Endothelial cell of umbilical vein (primary cell): Measurements from ENCODE around the gene MOGAT1. TPM values are rescaled to one million over a fixed set of nuclear protein-coding genes. Genes with fewer than 3 reads are reported as not detected.

ENCODE experiments used
- BruUV-seq: library from RNA; stranded (reverse); fragments of 400-500 nt; replicated peaks from 2 replicates; lab custom pipeline; 2021; lab: Mats Ljungman, UMichigan
- CTCF ChIA-PET: fragments of 300-600, 350-600 bp; sonication (Branson Sonifier 250); formaldehyde crosslinking; loops from one replicate; lab custom pipeline; 2021; ENCODE audit warnings: antibody characterized with exemption, inconsistent platforms; lab: Charles Lee
- POLR2A ChIA-PET: fragments of 300-600, 350-600 bp; sonication (Branson Sonifier 250); formaldehyde crosslinking; loops from one replicate; lab custom pipeline; 2021; ENCODE audit warnings: antibody characterized with exemption, inconsistent platforms; lab: Charles Lee
- DNase-seq: peaks from one replicate; pipeline ENCODE4 v3.0.0-alpha.2; 2011; ENCODE audit warnings: low read depth, low spot score
- FAIRE-seq: peaks from 2 replicates; lab custom pipeline; 2011; peaks lifted over from hg19 to GRCh38; lab: Jason Lieb, UNC
- H2AFZ ChIP-seq: 2 replicates; pipeline ENCODE4 v1.6.0; 2012; ENCODE audit warnings: low read depth, low read length, control low read depth, inconsistent platforms
- H3K27ac ChIP-seq: 2 replicates; pipeline ENCODE4 v1.5.1; 2011; ENCODE audit warnings: low read depth, mild to moderate bottlenecking, control low read depth, low read length, moderate library complexity; ENCODE audit not compliant: insufficient read depth
- H3K27me3 ChIP-seq, 2 experiments: 2 replicates each; pipeline versions ENCODE4 v1.6.0 to v1.6.1; 2011; ENCODE audit warnings: low read length in 2 of 2, mixed read lengths in 1 of 2; ENCODE audit not compliant: control insufficient read depth in 2 of 2, insufficient read depth in 2 of 2
- H3K36me3 ChIP-seq, 2 experiments: 2 replicates in 1 of 2; 3 replicates in 1 of 2; pipeline ENCODE4 v1.5.1; 2011; ENCODE audit warnings: low read length in 2 of 2, mild to moderate bottlenecking in 1 of 2, moderate library complexity in 1 of 2; ENCODE audit not compliant: control insufficient read depth in 2 of 2, insufficient read depth in 2 of 2; ENCODE audit errors: extremely low read depth in 1 of 2
- H3K4me1 ChIP-seq: 3 replicates; pipeline ENCODE4 v1.5.1; 2011; ENCODE audit warnings: mild to moderate bottlenecking, low read length; ENCODE audit not compliant: control insufficient read depth, insufficient read depth; ENCODE audit errors: extremely low read depth
- H3K4me2 ChIP-seq: 2 replicates; pipeline ENCODE4 v1.6.1; 2011; ENCODE audit warnings: low read length, control low read depth, mixed read lengths; ENCODE audit not compliant: insufficient read depth
- H3K4me3 ChIP-seq, 3 experiments: fragments of 200-600 bp in 1 of 3; sonication (generic), shearing (Covaris generic) in 1 of 3; replicated peaks in 1 of 3; 2 replicates each; pipeline ENCODE4 v1.5.1; 2011 to 2016; ENCODE audit warnings: control low read depth in 3 of 3, low read length in 3 of 3, mild to moderate bottlenecking in 2 of 3, inconsistent platforms in 1 of 3, low read depth in 1 of 3, moderate library complexity in 1 of 3; ENCODE audit not compliant: insufficient read depth in 1 of 3
- H3K79me2 ChIP-seq: 2 replicates; pipeline ENCODE4 v1.6.0; 2012; ENCODE audit warnings: low read length, inconsistent platforms; ENCODE audit not compliant: control insufficient read depth, insufficient read depth
- H3K9ac ChIP-seq: replicated peaks from 2 replicates; pipeline ENCODE3; 2011; ENCODE audit warnings: low read length, control low read depth; ENCODE audit not compliant: insufficient read depth; ENCODE audit errors: extremely low read depth
- H3K9me1 ChIP-seq: replicated peaks from 3 replicates; pipeline ENCODE4 v1.6.0; 2011; ENCODE audit warnings: mild to moderate bottlenecking, low read length; ENCODE audit not compliant: control insufficient read depth, insufficient read depth; ENCODE audit errors: extremely low read depth
- H3K9me3 ChIP-seq: replicated peaks from 2 replicates; pipeline ENCODE4 v1.5.1; 2012; ENCODE audit warnings: low read length, inconsistent platforms; ENCODE audit not compliant: control insufficient read depth, insufficient read depth
- H4K20me1 ChIP-seq: replicated peaks from 2 replicates; pipeline ENCODE3; 2011; ENCODE audit warnings: mild to moderate bottlenecking, low read length; ENCODE audit not compliant: control insufficient read depth, insufficient read depth; ENCODE audit errors: extremely low read depth
- EZH2 ChIP-seq: IDR thresholded peaks from 2 replicates; pipeline ENCODE4 v1.6.1; 2012; ENCODE audit warnings: borderline replicate concordance, low read depth, mild to moderate bottlenecking, moderate library complexity, low read length, inconsistent platforms; ENCODE audit not compliant: severe bottlenecking
- FOS ChIP-seq: IDR thresholded peaks from 2 replicates; pipeline ENCODE4 v1.6.1; 2011; ENCODE audit warnings: mild to moderate bottlenecking, low read length, moderate library complexity, borderline replicate concordance; ENCODE audit not compliant: insufficient read depth
- GATA2 ChIP-seq: IDR thresholded peaks from 2 replicates; pipeline ENCODE4 v1.7.0; 2011; ENCODE audit warnings: low read depth, mild to moderate bottlenecking, moderate library complexity, mixed read lengths, low read length; ENCODE audit not compliant: insufficient read length, insufficient read depth
- JUN ChIP-seq: IDR thresholded peaks from 2 replicates; pipeline ENCODE4 v1.6.1; 2011; ENCODE audit warnings: borderline replicate concordance, low read depth; ENCODE audit not compliant: insufficient read length, insufficient read depth
- MYC ChIP-seq: IDR thresholded peaks from one replicate; pipeline ENCODE4 v1.6.1; 2011; ENCODE audit warnings: mild to moderate bottlenecking, low read depth, low read length
- POLR2A ChIP-seq: IDR thresholded peaks from 2 replicates; pipeline ENCODE4 v1.6.1; 2012; ENCODE audit warnings: low read depth, mild to moderate bottlenecking, control low read depth, low read length
- POLR2AphosphoS5 ChIP-seq: IDR thresholded peaks from 2 replicates; pipeline ENCODE4 v1.6.1; 2012; ENCODE audit warnings: low read depth, mild to moderate bottlenecking, control low read depth, low read length, moderate library complexity; ENCODE audit not compliant: insufficient read depth
- dilution Hi-C: fragments of 300-500 bp; cut with MboI; formaldehyde crosslinking; loops from one replicate; pipeline ENCODE4 v1.15.0; 2019; ENCODE audit warnings: low sequenced_read_pairs; ENCODE audit not compliant: extremely low pct_ligation_motif_present
- intact Hi-C: fragments of 100-400 bp; cut with micrococcal nuclease; formaldehyde crosslinking; loops from one replicate; pipeline ENCODE4 v1.10.0; 2022
- polyA plus RNA-seq, 4 experiments: library from polyadenylated mRNA; depleted of rRNA in 3 of 4; stranded (reverse) in 3 of 4; unstranded in 1 of 4; fragments of >200 nt; gene quantifications; 2 replicates each; pipeline versions ENCODE4 v1.2.1 to v1.2.3, GENCODE V29; 2011 to 2012; ENCODE audit warnings: missing spikeins in 1 of 4
- total RNA-seq: library from RNA; stranded (reverse); gene quantifications from 2 replicates; pipeline ENCODE4 v1.2.3, GENCODE V29; 2021
- TF ChIP-seq, protein P1 (sequence below): IDR thresholded peaks from 2 replicates; pipeline ENCODE4 v1.6.1; 2011; ENCODE audit not compliant: insufficient read depth, insufficient read length
- TF ChIP-seq, protein P2 (sequence below), 2 donors: IDR thresholded peaks; 1 replicate in 1 of 2; 2 replicates in 1 of 2; pipeline ENCODE4 v1.5.1; 2011; ENCODE audit warnings: low read length in 2 of 2, mild to moderate bottlenecking in 2 of 2, moderate library complexity in 2 of 2, control low read depth in 1 of 2, inconsistent platforms in 1 of 2, low read depth in 1 of 2; ENCODE audit not compliant: insufficient read depth in 1 of 2; ENCODE audit errors: extremely low read depth in 1 of 2

Gene MOGAT1
- total and polyA plus RNA-seq, 2 donors (not counting 3 experiments of a cell fraction or from before 2014, with no cell fraction given) = not detected

DNA sequence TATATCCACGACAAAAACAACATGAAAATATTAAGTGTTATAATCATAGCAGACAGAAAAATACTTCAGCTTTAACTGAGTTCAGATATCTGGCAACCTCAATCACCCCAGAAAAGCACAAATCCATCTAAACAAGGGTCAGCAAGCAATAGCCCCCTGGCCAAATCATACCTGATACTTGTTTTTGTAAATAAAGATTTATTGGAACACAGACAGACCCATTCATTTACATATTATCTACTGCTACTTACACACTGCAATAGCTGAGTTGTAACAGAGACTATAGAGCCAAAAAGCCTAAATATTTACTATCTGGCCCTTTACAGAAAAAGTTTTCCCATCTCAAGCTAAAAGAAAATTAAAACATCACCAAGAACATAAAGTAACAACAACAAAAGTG lies 28.3 kb upstream of the MOGAT1 start:
- Histone ChIP-seq H3K9me1 (no peaks in the 10 kb centered on the region), H4K20me1 (no peaks in the 10 kb centered on the region), H3K36me3 (peaks cover 0 to 9% of the 10 kb centered on the region in 2 experiments), H3K27ac (no peak overlapping the region), H3K9me3 (no peaks in the 10 kb centered on the region), H2AFZ (no peak overlapping the region), H3K4me1 (no peaks in the 10 kb centered on the region), H3K9ac (no peak overlapping the region), H3K4me2 (no peak overlapping the region), H3K27me3 (no peaks in the 10 kb centered on the region), H3K79me2 (peaks cover 18% of the 10 kb centered on the region), H3K4me3 (no peak overlapping the region)
- dilution Hi-C loops (no loop called here), intact Hi-C loops (no loop called here)
- no peak for DNase-seq
- no peak for FAIRE-seq
- POLR2A ChIA-PET = no interaction called here
- no TSS peak for BruUV-seq
- CTCF ChIA-PET = interaction anchor here (1.6 kb wide), 1 partner anchor 9 kb away, joined by 6 read pairs; no protein-coding TSS in a partner anchor
- TF ChIP-seq POLR2AphosphoS5 = no peak
- no peak for TF ChIP-seq EZH2
- TF ChIP-seq GATA2 = no peak
- no peak for TF ChIP-seq MYC
- TF ChIP-seq POLR2A = no peak
- TF ChIP-seq FOS = no peak
- TF ChIP-seq, protein P1, sequence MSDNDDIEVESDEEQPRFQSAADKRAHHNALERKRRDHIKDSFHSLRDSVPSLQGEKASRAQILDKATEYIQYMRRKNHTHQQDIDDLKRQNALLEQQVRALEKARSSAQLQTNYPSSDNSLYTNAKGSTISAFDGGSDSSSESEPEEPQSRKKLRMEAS = no peak
- TF ChIP-seq, protein P2, sequence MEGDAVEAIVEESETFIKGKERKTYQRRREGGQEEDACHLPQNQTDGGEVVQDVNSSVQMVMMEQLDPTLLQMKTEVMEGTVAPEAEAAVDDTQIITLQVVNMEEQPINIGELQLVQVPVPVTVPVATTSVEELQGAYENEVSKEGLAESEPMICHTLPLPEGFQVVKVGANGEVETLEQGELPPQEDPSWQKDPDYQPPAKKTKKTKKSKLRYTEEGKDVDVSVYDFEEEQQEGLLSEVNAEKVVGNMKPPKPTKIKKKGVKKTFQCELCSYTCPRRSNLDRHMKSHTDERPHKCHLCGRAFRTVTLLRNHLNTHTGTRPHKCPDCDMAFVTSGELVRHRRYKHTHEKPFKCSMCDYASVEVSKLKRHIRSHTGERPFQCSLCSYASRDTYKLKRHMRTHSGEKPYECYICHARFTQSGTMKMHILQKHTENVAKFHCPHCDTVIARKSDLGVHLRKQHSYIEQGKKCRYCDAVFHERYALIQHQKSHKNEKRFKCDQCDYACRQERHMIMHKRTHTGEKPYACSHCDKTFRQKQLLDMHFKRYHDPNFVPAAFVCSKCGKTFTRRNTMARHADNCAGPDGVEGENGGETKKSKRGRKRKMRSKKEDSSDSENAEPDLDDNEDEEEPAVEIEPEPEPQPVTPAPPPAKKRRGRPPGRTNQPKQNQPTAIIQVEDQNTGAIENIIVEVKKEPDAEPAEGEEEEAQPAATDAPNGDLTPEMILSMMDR (IDR thresholded peaks at IDR 0.05; ENCODE audit: extremely low read depth in 1 of 2, insufficient read depth in 1 of 2, low read depth in 1 of 2, low read length in 2 of 2) = no peak
- TF ChIP-seq JUN = no peak
